ENCODE results near the gene ESPNL. TPM values are rescaled to one million over a fixed set of nuclear protein-coding genes. Genes with fewer than 3 reads are reported as not detected.

The ESPNL gene, protein sequence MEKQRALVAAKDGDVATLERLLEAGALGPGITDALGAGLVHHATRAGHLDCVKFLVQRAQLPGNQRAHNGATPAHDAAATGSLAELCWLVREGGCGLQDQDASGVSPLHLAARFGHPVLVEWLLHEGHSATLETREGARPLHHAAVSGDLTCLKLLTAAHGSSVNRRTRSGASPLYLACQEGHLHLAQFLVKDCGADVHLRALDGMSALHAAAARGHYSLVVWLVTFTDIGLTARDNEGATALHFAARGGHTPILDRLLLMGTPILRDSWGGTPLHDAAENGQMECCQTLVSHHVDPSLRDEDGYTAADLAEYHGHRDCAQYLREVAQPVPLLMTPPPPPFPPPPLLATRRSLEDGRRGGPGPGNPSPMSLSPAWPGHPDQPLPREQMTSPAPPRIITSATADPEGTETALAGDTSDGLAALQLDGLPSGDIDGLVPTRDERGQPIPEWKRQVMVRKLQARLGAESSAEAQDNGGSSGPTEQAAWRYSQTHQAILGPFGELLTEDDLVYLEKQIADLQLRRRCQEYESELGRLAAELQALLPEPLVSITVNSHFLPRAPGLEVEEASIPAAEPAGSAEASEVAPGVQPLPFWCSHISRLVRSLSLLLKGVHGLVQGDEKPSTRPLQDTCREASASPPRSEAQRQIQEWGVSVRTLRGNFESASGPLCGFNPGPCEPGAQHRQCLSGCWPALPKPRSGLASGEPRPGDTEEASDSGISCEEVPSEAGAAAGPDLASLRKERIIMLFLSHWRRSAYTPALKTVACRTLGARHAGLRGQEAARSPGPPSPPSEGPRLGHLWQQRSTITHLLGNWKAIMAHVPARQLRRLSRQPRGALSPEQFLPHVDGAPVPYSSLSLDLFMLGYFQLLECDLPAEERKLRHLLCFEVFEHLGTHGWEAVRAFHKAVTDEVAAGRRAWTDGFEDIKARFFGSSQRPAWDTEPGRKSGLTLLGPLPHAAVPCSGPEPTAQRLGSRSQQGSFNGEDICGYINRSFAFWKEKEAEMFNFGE
- total RNA-seq (2022; extraction: Qiagen RNA extraction): 0.12 to 0.36 TPM (median 0.22 TPM) in 5 replicates

DNA sequence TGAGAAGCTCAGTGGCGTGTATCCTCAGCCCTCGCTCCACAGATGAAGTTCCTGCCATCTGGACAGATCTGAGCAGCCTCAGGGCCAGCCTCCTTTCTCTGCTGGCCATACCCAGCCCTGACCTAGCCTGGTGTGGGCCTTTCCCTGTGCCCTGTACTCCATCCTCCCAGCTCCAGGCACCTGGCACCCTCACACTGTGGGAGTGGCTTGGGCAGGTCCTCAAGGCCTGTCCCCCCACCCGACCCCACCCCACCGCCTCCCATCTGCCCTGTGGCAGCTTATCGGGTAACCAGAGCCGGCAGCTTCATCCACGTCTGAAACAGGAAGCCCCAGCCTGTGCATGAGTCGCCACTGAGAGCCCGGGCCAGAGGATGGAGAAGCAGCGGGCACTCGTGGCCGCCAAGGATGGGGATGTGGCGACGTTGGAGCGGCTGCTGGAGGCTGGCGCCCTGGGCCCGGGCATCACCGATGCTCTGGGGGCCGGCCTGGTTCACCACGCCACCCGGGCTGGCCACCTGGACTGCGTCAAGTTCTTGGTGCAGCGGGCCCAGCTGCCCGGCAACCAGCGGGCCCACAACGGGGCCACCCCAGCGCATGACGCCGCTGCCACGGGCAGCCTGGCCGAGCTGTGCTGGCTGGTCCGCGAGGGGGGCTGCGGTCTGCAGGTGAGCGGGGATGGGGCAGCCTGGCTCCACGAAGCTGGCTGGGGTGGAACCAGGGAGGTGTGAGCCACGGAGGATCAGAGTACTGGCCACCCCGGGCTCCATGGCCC lies at the start of gene ESPNL:
ESPNL (plus strand) TSS at position 292 of the 772 bp plus-strand sequence; CDS start at position 372, 80 bp downstream.

DNA sequence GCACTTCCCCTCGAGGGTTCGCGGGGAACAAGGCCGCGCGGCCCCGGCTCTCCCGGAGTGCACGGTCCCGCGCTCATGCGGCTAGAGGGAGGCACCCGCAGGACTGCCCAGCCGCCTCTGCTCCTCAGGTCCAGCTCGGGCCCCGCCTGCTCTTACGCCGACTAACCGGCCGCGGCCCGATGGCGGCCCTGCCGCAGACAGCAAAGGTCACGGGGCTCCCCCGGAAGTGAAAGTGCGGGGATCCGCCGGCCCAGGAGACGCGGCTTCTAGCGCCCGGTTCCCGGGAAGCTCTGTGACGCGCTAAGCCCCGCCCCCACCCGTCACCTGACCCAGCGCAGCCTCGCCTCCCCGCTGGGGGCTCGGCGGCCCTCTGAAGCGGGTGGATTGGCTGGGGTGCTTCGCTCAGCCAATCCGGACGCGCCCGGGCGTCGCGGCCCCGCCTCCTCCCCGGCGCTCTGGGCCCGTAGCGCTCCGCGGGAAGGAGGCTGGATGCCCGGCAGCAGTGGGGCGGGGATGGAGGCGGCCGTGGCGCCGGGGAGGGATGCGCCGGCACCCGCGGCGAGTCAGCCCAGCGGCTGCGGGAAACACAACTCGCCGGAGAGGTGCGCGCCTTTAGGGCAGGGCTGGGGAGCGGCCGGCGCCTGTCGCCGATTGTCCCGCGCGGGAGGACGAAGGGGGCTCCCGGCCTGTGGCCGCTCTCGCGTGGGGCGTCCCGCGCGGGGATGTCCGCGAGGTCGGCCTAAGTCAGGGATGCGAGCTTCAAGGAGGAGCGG lies 39.4 kb upstream of the ESPNL start, which contains the start of gene SCLY:
SCLY (plus strand) TSS at position 460 of the 773 bp plus-strand sequence; CDS start at position 514, 54 bp downstream.

DNA sequence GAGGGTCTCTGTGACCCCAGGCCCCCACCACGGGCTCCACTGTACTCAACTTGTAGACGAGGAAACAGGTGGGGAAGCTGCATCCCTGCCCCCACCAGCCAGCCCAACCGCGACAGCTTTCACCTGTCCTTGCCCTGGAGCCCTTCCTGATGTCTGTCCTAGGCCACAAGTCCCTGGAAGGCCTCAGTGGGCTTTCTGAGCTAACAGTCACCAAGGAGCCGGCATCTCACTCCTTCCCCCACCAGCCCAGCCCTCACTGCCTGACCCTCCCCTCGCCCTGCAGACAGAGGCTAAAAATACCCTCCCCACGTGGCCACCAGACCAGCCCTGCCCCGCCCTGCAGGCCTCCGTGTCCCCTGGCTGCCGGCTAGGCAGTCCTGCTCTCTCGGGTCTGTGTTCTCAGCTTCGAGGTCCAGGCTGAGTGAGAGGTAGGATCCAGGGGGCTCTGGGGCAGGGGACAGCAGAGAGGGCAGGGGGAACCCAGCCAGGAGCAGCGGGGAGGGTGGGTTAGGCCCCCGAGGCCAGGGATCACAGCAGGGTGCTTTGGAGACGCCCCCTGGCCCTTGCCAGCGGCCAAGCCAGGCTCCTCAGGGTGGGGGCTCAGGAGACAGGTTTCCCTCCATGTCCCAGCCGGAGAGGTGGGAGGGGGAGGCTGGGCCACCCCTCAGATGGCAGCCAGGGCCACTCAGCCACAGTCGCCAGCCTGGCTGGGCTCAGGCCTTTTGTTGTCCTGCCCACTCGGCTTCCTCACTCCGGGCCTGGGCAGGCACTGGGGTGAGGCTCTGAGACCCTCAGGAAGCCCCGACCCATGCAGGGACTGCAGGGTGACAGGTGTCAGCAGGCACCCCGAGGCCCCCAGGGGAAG lies 38.4 kb downstream of the ESPNL start, which contains the start of gene KLHL30:
KLHL30 (plus strand) TSS at position 338 of the 865 bp plus-strand sequence. CDS start 2,087 bp downstream, outside the sequence.

DNA sequence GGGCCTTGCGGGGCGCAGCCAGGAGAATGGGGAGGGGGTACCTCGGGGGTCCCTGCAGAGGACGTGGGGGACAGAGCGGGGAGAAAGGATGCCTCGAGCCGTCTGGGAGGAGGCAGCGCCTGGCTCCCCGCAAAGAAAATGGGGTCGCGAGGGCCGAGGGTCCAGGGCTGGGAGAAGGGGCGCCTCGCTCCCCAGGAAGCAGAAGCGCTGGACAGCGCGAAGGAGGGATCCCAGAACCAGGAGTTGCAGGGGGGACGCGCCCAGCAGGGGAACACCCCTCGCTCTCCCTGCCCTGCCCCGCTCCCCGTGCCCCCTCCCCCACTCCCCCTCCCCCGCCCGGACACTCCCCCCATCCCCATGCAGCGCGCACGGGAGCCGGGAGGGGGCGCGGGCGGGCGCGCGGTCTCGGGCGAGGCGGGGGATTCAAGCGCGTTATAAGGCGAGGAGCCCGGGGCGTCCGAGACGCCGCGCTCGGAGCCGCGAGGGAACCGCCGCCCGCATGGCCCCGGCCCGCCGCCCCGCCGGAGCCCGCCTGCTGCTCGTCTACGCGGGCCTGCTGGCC lies 58.5 kb downstream of the ESPNL start, which contains the start of gene ERFE:
ERFE (plus strand) TSS at position 462 of the 562 bp plus-strand sequence; CDS start at position 500, 38 bp downstream.

Other genes with a start within 250 kb of the ESPNL start
- gene RAMP1, start 240.7 kb upstream of the ESPNL start, total RNA-seq (2022; extraction: Qiagen RNA extraction): 0.32 TPM in 1 of 5 replicates, not detected in the others
- 46.8 to 54.0 TPM (median 49.0 TPM) in 5 replicates for gene UBE2F, start 133.3 kb upstream of the ESPNL start, total RNA-seq (2022; extraction: Qiagen RNA extraction)
- 20.0 to 25.8 TPM (median 22.6 TPM) in 5 replicates for gene SCLY, start 39.3 kb upstream of the ESPNL start, total RNA-seq (2022; extraction: Qiagen RNA extraction)
- gene KLHL30, start 38.3 kb downstream of the ESPNL start, total RNA-seq (2022; extraction: Qiagen RNA extraction): 0.12 to 0.24 TPM (median 0.16 TPM) in 5 replicates
- gene ERFE, start 58.6 kb downstream of the ESPNL start, total RNA-seq (2022; extraction: Qiagen RNA extraction): 5.1 to 10.4 TPM (median 7.6 TPM) in 5 replicates
- 39.2 to 43.3 TPM (median 40.5 TPM) in 5 replicates for gene ILKAP, start 103.4 kb downstream of the ESPNL start, total RNA-seq (2022; extraction: Qiagen RNA extraction)
- 7.7 to 16.1 TPM (median 15.7 TPM) in 5 replicates for gene HES6, start 139.7 kb downstream of the ESPNL start, total RNA-seq (2022; extraction: Qiagen RNA extraction)
- gene PER2, start 188.3 kb downstream of the ESPNL start, total RNA-seq (2022; extraction: Qiagen RNA extraction): 3.1 to 6.1 TPM (median 4.6 TPM) in 5 replicates
- 9.3 to 14.3 TPM (median 13.2 TPM) in 5 replicates for gene TRAF3IP1, start 220.2 kb downstream of the ESPNL start, total RNA-seq (2022; extraction: Qiagen RNA extraction)